Loucy (cell line): ENCODE results near the gene SHC4.

ENCODE experiments used
- EZH2phosphoT487 ChIP-seq: fragments of 200-600 bp; IDR thresholded peaks from 2 replicates; pipeline ENCODE4 v1.6.1; 2018; ENCODE audit warnings: antibody characterized with exemption, mild to moderate bottlenecking, moderate library complexity, borderline replicate concordance
- TF ChIP-seq, protein P1 (sequence below): fragments of 200-600 bp; sonication (generic); conservative IDR thresholded peaks from 2 replicates; pipeline ENCODE4 v1.5.1; 2014; ENCODE audit warnings: mild to moderate bottlenecking, antibody characterized with exemption, low read length

DNA sequence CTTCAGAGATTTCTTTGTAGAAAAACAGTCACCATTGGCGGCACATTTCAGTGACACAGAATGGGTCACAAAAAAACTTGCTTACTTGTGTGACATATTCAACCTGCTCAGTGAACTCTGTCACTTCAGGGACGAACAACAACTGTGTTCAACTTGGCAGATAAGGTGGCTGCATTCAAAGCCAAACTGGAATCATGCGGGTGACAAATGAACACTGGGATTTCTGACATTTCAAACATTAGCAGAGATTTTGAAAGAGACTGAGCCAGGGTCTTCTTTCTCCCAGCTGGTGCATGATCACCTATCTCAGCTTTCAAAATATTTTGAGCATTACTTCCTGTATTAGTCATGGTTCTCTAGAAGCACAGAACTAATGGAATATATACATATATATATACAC is 87.7 kb downstream of the SHC4 start:
- TF ChIP-seq, protein P1, sequence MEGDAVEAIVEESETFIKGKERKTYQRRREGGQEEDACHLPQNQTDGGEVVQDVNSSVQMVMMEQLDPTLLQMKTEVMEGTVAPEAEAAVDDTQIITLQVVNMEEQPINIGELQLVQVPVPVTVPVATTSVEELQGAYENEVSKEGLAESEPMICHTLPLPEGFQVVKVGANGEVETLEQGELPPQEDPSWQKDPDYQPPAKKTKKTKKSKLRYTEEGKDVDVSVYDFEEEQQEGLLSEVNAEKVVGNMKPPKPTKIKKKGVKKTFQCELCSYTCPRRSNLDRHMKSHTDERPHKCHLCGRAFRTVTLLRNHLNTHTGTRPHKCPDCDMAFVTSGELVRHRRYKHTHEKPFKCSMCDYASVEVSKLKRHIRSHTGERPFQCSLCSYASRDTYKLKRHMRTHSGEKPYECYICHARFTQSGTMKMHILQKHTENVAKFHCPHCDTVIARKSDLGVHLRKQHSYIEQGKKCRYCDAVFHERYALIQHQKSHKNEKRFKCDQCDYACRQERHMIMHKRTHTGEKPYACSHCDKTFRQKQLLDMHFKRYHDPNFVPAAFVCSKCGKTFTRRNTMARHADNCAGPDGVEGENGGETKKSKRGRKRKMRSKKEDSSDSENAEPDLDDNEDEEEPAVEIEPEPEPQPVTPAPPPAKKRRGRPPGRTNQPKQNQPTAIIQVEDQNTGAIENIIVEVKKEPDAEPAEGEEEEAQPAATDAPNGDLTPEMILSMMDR: no peak
- no peak for TF ChIP-seq EZH2phosphoT487
